GM21576 (cell line): Measurements from ENCODE around the gene FARS2.

Source experiments
- ATAC-seq: cut with Tn5 transposase; IDR thresholded peaks from one replicate; pipeline ENCODE4 v1.9.1; 2021; ENCODE audit warnings: mild to moderate bottlenecking, moderate library complexity; ENCODE audit not compliant: unreplicated experiment

Gene FARS2

GRCh38 chr6:5260661-5261544 lies at the start of gene FARS2, which contains the start of gene LYRM4:
TSS of gene FARS2 (plus strand) at chr6:5261513.
TSS of gene LYRM4 (minus strand) at chr6:5260950. CDS start at chr6:5260733, 217 bp downstream.
- peak; percentile 74 for ATAC-seq

- ATAC-seq, result no peak
Observed at GRCh38 chr6:5213836-5214235, 47.5 kb upstream of the FARS2 start.

- no peak for ATAC-seq
Observed at GRCh38 chr6:5214570-5215052, 46.7 kb upstream of the FARS2 start.

GRCh38 chr6:5215159-5215558 lies 46.2 kb upstream of the FARS2 start:
- no peak for ATAC-seq

GRCh38 chr6:5215799-5216198 lies 45.5 kb upstream of the FARS2 start:
- ATAC-seq, result no peak

- ATAC-seq, result no peak
Observed at GRCh38 chr6:5217356-5217755, 44.0 kb upstream of the FARS2 start.

GRCh38 chr6:5219011-5219691 lies 42.2 kb upstream of the FARS2 start:
- no peak for ATAC-seq

- ATAC-seq, result no peak
Observed at GRCh38 chr6:5220443-5220842, 40.9 kb upstream of the FARS2 start.

- ATAC-seq, result no peak
Observed at GRCh38 chr6:5223309-5223708, 38.0 kb upstream of the FARS2 start.

- no peak for ATAC-seq
Observed at GRCh38 chr6:5229356-5229755, 32.0 kb upstream of the FARS2 start.

- no peak for ATAC-seq
Observed at GRCh38 chr6:5230081-5230480, 31.2 kb upstream of the FARS2 start.

- ATAC-seq, result no peak
Observed at GRCh38 chr6:5231289-5231688, 30.0 kb upstream of the FARS2 start.

GRCh38 chr6:5234874-5235273 lies 26.4 kb upstream of the FARS2 start:
- no peak for ATAC-seq

- no peak for ATAC-seq
Observed at GRCh38 chr6:5235830-5236229, 25.5 kb upstream of the FARS2 start.

- ATAC-seq, result no peak
Observed at GRCh38 chr6:5237805-5238204, 23.5 kb upstream of the FARS2 start.

- ATAC-seq, result no peak
Observed at GRCh38 chr6:5238336-5238735, 23.0 kb upstream of the FARS2 start.

- no peak for ATAC-seq
Observed at GRCh38 chr6:5241252-5241651, 20.1 kb upstream of the FARS2 start.

- no peak for ATAC-seq
Observed at GRCh38 chr6:5243069-5243468, 18.2 kb upstream of the FARS2 start.

- no peak for ATAC-seq
Observed at GRCh38 chr6:5246141-5247097, 14.9 kb upstream of the FARS2 start.

- no peak for ATAC-seq
Observed at GRCh38 chr6:5247201-5247600, 14.1 kb upstream of the FARS2 start.
